BLaER1 (cell line): ENCODE measurements around the gene C6orf136.

Experiments
- H3K27ac ChIP-seq: shearing (Covaris generic); formaldehyde crosslinking; 2 replicates; pipeline ENCODE4 v1.8.1; 2022
- H3K27me3 ChIP-seq: shearing (Covaris generic); formaldehyde crosslinking; 2 replicates; pipeline ENCODE4 v1.8.1; 2022
- H3K36me3 ChIP-seq: shearing (Covaris generic); formaldehyde crosslinking; 2 replicates; pipeline ENCODE4 v1.8.1; 2022
- H3K4me1 ChIP-seq: shearing (Covaris generic); formaldehyde crosslinking; 2 replicates; pipeline ENCODE4 v1.8.1; 2022
- H3K4me2 ChIP-seq: shearing (Covaris generic); formaldehyde crosslinking; 2 replicates; pipeline ENCODE4 v1.8.1; 2022
- H3K4me3 ChIP-seq: shearing (Covaris generic); formaldehyde crosslinking; 2 replicates; pipeline ENCODE4 v1.8.1; 2022
- H3K9ac ChIP-seq: shearing (Covaris generic); formaldehyde crosslinking; 2 replicates; pipeline ENCODE4 v1.8.1; 2022
- H3K9me3 ChIP-seq: shearing (Covaris generic); formaldehyde crosslinking; 2 replicates; pipeline ENCODE4 v1.8.1; 2022
- H4K20me1 ChIP-seq: shearing (Covaris generic); formaldehyde crosslinking; 2 replicates; pipeline ENCODE4 v1.8.1; 2022
- Cebpa-rat ChIP-seq: shearing (Covaris generic); IDR thresholded peaks from 2 replicates; pipeline ENCODE4 v1.8.1; 2022

The C6orf136 gene

GRCh38 chr6:30603961-30604360 is 43.0 kb upstream of the C6orf136 start:
- H4K20me1 ChIP-seq: peaks cover 69% of the 10 kb centered on the region
- H3K36me3 ChIP-seq: peaks cover 94% of the 10 kb centered on the region
- H3K4me3 ChIP-seq: peak overlapping the region; percentile 47
- peaks cover 96% of the 10 kb centered on the region for H3K4me1 ChIP-seq
- no peaks in the 10 kb centered on the region for H3K9me3 ChIP-seq
- H3K27ac ChIP-seq: peak overlapping the region; percentile 76
- H3K27me3 ChIP-seq: no peaks in the 10 kb centered on the region
- no peak for TF ChIP-seq Cebpa-rat
- peak overlapping the region; percentile 57 for H3K9ac ChIP-seq
- peak overlapping the region; percentile 93 for H3K4me2 ChIP-seq

DNA sequence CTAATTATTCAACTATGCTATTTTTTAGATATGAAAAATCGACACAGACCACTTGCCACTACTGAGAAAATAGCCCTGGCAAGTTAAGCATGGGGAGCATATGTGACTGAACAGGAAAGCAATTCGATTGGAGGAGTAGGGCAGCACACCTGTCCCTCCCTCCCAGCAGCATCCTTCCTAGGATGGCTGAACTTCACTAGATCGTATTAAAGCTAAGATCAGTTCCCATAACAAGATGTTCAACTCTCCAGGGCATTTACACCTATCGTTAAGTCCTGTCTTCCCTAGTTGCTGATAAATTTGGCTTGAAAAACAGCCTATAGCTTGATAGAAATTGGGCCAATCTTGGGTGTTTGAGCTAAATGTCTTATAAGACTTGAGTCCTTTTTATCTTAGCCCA is 36.9 kb upstream of the C6orf136 start:
- no peaks in the 10 kb centered on the region for H3K27me3 ChIP-seq
- peaks cover 84% of the 10 kb centered on the region for H4K20me1 ChIP-seq
- TF ChIP-seq Cebpa-rat: no peak
- peaks cover 96% of the 10 kb centered on the region for H3K4me1 ChIP-seq
- H3K36me3 ChIP-seq: peaks cover 75% of the 10 kb centered on the region
- H3K4me3 ChIP-seq: no peak overlapping the region
- no peak overlapping the region for H3K9ac ChIP-seq
- no peak overlapping the region for H3K27ac ChIP-seq
- H3K9me3 ChIP-seq: no peaks in the 10 kb centered on the region
- peak overlapping the region; percentile 94; the same call in 1 of the 2 replicates for H3K4me2 ChIP-seq

DNA sequence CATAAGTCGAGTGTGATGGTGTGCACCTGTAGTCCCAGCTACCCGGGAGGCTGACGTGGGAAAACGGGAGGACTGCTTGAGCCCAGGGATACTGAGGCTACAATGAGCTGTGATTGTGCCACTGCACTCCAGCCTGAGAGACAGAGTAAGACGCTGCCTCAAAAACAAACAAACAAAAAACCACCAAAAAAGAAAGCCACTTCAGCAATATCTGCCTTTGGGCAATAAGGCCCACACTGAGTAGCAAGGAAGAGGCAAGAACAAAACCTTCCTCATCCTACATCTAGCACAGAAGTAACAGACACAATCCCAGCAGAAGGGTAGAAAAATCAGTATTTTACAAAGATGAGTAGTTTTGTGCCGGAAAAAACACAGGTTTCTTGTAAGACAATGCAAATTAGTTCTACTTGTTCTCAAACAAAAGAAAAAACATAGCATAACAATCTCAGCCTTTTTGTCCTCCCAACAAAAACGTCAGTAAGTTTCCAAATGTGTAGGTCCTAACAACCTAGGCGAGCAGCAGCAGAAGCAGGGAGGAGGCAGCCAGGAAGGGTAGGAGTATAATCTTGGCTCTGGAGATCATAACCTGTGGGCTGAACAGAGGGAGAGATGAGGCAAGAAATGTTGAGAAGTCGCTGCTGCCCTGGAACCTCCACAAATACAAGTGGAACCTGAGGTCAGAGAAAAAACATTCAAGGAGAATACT is 35.6 kb upstream of the C6orf136 start:
- peaks cover 68% of the 10 kb centered on the region for H3K36me3 ChIP-seq
- peak overlapping the region; percentile 94; the same call in 1 of the 2 replicates for H3K4me2 ChIP-seq
- no peak overlapping the region for H3K4me3 ChIP-seq
- peaks cover 71% of the 10 kb centered on the region for H4K20me1 ChIP-seq
- H3K9me3 ChIP-seq: no peaks in the 10 kb centered on the region
- H3K4me1 ChIP-seq: peaks cover 83% of the 10 kb centered on the region
- no peaks in the 10 kb centered on the region for H3K27me3 ChIP-seq
- no peak for TF ChIP-seq Cebpa-rat
- H3K9ac ChIP-seq: no peak overlapping the region
- H3K27ac ChIP-seq: peak overlapping the region; percentile 23; the same call in 1 of the 2 replicates

DNA sequence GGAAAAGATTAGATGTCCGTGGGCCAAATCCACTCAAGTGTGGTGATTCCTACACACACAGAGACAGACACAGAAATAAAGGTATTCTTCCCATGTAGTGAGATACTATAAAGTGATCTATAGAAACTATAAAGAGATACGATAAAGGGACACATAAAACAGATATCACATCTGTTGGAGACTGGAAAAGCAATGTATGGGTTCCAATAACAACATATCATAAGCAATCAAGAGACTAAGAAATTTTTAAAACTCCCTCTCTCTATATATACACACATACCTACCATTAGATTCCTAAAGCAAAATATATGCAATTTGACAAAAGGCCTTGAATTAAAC is 35.1 kb upstream of the C6orf136 start:
- peaks cover 78% of the 10 kb centered on the region for H3K4me1 ChIP-seq
- no peak overlapping the region for H3K9ac ChIP-seq
- H3K9me3 ChIP-seq: no peaks in the 10 kb centered on the region
- peaks cover 69% of the 10 kb centered on the region for H3K36me3 ChIP-seq
- H3K27me3 ChIP-seq: no peaks in the 10 kb centered on the region
- no peak for TF ChIP-seq Cebpa-rat
- peak overlapping the region; percentile 94 for H3K4me2 ChIP-seq
- peaks cover 66% of the 10 kb centered on the region for H4K20me1 ChIP-seq
- no peak overlapping the region for H3K27ac ChIP-seq
- H3K4me3 ChIP-seq: no peak overlapping the region

GRCh38 chr6:30612213-30612612 is 34.7 kb upstream of the C6orf136 start:
- Histone ChIP-seq H3K36me3 (peaks cover 70% of the 10 kb centered on the region), H3K4me3 (no peak overlapping the region), H3K4me2 (peak overlapping the region; percentile 94), H3K27ac (peak overlapping the region; percentile 98; the same call in 1 of the 2 replicates), H3K9me3 (no peaks in the 10 kb centered on the region), H3K4me1 (peaks cover 74% of the 10 kb centered on the region), H3K27me3 (no peaks in the 10 kb centered on the region), H4K20me1 (peaks cover 66% of the 10 kb centered on the region), H3K9ac (no peak overlapping the region)
- no peak for TF ChIP-seq Cebpa-rat

DNA sequence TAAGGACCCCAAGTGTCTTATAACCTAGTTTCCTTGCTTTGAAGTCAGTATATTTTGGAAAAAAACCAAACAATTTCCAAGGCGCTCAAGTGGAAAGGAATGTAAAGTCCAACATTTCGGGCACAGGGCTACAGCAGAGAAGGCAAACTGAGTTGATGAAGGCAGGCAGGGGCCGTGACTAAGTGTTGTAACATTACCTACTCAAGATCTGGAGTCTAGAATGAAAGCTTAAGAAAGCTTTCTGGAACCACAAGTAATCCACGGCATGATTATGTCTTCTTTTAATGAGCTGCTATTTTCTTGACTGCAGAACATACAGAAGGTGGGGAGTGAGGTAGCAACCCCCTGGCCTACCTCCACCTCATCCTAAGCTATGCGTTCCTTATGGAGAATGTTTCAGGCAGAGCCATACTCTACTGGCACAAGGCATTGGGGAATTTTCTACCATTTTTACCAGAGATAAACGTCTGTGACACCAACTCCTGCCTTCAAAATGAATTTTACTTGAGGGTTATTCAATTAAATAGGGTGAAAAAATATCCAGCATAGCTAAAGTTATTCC is 34.2 kb upstream of the C6orf136 start:
- H3K27me3 ChIP-seq: no peaks in the 10 kb centered on the region
- no peak for TF ChIP-seq Cebpa-rat
- H3K4me1 ChIP-seq: peaks cover 69% of the 10 kb centered on the region
- peak overlapping the region; percentile 94 for H3K4me2 ChIP-seq
- no peak overlapping the region for H3K4me3 ChIP-seq
- no peaks in the 10 kb centered on the region for H3K9me3 ChIP-seq
- H3K27ac ChIP-seq: peak overlapping the region; percentile 98
- peak overlapping the region; percentile 99 for H3K9ac ChIP-seq
- H3K36me3 ChIP-seq: peaks cover 66% of the 10 kb centered on the region
- peaks cover 62% of the 10 kb centered on the region for H4K20me1 ChIP-seq

DNA sequence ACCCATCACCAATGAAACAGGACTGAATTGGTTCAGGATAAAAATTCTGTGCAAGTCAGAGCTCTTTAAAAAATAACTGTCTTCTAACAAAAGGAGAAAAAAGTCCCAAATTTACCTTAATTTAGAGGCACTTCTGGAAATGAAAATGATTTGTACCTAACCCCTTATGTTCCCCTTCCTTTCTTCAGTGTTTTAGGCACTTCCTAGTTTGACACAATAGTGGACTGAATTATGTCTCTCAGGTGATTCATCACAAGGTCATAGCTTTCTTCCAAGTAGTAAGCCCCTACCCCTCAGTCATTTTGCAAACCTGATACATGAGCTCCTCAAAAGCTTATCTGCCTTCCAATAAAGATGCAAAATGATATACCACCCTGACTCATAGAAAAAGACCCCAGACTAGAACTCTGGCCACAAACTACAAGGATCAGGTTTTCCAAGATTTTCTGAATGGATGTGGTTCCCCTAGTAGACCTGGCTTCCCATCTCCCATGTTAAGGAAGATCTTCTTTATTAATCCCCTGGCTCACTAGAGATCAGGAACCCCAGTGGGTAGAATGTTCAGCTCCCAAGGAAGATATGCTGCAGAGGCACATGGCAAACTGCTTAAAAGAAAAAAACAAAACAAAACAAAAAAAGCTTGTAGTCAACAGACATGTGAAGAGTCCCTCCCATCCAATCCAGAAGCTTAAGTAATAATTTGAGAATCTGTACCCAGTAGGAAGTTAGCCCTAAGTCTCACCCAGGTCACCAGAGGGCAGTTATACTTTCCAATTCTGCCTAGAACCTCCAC is 33.5 kb upstream of the C6orf136 start:
- no peak for TF ChIP-seq Cebpa-rat
- peak overlapping the region; percentile 98 for H3K27ac ChIP-seq
- peaks cover 55% of the 10 kb centered on the region for H4K20me1 ChIP-seq
- no peaks in the 10 kb centered on the region for H3K27me3 ChIP-seq
- peaks cover 59% of the 10 kb centered on the region for H3K36me3 ChIP-seq
- H3K4me2 ChIP-seq: peak overlapping the region; percentile 94
- peak overlapping the region; percentile 82 for H3K4me3 ChIP-seq
- peaks cover 65% of the 10 kb centered on the region for H3K4me1 ChIP-seq
- H3K9ac ChIP-seq: peak overlapping the region; percentile 99
- no peaks in the 10 kb centered on the region for H3K9me3 ChIP-seq

DNA sequence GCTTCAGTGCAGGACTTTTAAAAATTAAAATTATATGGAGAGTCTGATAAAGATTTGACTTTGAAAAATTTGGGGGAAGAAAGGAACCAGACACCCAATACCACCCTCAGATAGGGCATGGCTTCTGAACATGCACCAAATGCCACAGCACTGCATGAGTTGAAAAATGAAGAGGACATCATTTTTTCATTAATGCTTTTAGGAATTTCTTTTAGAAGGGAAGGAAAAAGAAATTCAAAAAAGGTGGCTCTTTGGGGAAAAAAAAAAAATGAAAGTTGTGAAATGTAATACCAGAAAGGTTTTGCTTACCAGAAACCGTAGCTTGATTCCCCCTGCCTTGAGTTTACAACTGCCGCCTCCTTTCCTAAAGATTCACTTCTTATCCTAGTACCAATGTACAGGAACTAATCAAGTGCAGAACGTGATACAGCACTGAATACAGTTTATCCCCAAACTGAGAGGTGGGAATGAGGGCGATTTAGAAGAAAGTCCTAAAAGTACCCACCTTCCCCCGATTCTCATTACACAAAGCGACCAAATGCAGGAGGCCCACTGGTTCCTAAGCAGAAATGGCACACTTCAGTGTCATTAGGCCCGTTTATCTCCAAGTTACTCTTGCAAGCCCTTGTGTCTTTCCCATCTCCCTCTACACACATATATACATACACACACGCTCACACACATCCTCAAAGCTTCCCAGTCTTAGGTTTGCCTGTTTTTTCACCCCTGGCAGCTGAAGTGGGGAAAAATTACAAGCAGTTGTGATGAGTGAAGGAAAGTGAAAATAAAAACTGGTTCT is 32.7 kb upstream of the C6orf136 start:
- H3K36me3 ChIP-seq: peaks cover 51% of the 10 kb centered on the region

GRCh38 chr6:30614843-30615218 is 32.1 kb upstream of the C6orf136 start:
- Histone ChIP-seq H3K27me3 (no peaks in the 10 kb centered on the region), H3K9ac (peak overlapping the region; percentile 99), H3K4me2 (peak overlapping the region; percentile 94), H3K36me3 (peaks cover 51% of the 10 kb centered on the region), H3K4me1 (peaks cover 62% of the 10 kb centered on the region), H3K4me3 (peak overlapping the region; percentile 82), H4K20me1 (peaks cover 45% of the 10 kb centered on the region), H3K9me3 (no peaks in the 10 kb centered on the region), H3K27ac (peak overlapping the region; percentile 98)
- peak; percentile 85 for TF ChIP-seq Cebpa-rat

More for the DNA sequence above, 32.7 kb upstream of the C6orf136 start:
- H3K27me3 ChIP-seq: no peaks in the 10 kb centered on the region
- peak overlapping the region; percentile 94 for H3K4me2 ChIP-seq
- TF ChIP-seq Cebpa-rat: no peak
- H3K9me3 ChIP-seq: no peaks in the 10 kb centered on the region
- peak overlapping the region; percentile 99 for H3K9ac ChIP-seq
- peak overlapping the region; percentile 82 for H3K4me3 ChIP-seq
- peaks cover 65% of the 10 kb centered on the region for H3K4me1 ChIP-seq
- H3K27ac ChIP-seq: peak overlapping the region; percentile 98
- peaks cover 48% of the 10 kb centered on the region for H4K20me1 ChIP-seq
